HG03060 (cell line): ENCODE measurements around the gene TRMT11.
"Not testable (repeated sequence)": the region's sequence is repeated elsewhere in the genome, so short reads cannot be mapped to it uniquely, and the experiment has no call there.

Experiments
- ATAC-seq: cut with Tn5 transposase; IDR thresholded peaks from one replicate; pipeline ENCODE4 v1.9.1; 2021; ENCODE audit warnings: low read depth, moderate number of reproducible peaks; ENCODE audit not compliant: unreplicated experiment

The TRMT11 gene

GRCh38 chr6:125988280-125988679 is 1.9 kb downstream of the TRMT11 start:
- no peak for ATAC-seq

GRCh38 chr6:125989631-125990030 is 3.3 kb downstream of the TRMT11 start:
- no peak for ATAC-seq

- ATAC-seq = no peak
Observed at GRCh38 chr6:125991653-125992052, 5.3 kb downstream of the TRMT11 start.

- no peak for ATAC-seq
Observed at GRCh38 chr6:125994670-125995488, 8.5 kb downstream of the TRMT11 start.

DNA sequence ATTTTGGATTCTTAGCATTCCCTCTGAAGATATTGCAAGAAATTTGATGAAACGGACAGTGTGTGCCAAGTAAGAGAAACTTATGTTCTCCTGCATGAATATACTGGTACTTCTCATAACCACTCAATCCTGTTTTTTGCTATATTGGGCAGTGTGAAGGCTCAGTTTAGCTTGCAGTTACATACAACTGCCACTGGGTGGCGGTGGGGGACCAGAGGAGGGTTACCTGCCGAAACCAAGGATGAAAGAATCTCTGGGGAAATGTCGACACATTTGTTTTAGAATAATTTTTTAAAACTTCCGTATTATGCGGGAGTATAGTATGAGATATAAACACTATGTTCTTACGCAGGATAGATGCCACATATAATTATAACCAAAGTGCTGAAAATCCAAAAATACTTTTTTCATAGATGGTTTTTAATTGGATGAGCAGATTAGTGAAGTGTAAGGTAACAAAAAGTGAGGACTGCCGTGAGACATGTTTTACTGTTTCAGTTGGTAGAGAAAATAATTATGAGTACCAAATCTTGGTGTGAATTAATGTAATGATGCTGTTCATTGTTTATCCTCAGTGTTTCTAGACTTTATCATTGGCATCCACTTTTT is 9.7 kb downstream of the TRMT11 start:
- peak; percentile 97 for ATAC-seq

DNA sequence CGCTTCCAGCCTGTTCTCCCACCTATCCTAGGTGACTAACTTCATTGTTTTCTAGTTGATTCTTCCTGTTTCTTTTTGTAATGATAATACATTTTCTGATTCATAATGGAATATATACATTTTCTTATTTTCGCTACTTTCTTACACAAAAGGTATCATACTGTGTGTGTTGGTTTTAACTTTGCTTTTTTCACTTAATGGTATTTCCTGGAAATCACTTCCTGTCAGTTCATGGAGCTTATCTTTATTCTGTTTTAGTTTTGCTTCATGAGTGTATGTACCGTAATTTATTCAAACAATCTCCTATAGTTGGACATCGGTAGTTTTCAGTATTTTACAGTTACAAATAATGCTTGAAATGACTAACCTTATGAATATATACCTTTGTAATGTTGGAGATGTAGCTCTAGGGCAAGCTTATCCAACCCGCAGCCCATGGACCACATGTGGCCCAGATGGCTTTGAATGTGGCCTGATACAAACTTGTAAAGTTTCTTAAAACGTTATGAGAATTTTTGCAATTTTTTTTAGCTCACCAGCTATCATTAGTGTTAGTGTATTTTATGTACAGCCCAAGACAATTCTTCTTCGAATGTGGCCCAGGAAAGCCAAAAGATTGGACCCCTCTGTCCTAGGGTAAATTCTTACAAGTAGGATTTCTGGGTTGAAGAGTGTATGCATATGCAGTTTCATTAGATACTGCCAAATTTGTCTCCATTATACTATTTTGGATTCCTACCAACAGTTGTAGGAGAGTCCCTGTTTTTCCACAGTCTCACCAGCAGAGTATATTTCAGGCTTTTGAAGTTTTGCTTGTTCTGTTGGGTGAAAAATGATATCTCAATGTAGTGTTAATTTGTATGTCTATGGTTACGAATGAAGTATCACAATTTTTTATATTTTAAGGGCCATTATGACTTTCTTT is 16.7 kb downstream of the TRMT11 start:
- ATAC-seq = no peak

DNA sequence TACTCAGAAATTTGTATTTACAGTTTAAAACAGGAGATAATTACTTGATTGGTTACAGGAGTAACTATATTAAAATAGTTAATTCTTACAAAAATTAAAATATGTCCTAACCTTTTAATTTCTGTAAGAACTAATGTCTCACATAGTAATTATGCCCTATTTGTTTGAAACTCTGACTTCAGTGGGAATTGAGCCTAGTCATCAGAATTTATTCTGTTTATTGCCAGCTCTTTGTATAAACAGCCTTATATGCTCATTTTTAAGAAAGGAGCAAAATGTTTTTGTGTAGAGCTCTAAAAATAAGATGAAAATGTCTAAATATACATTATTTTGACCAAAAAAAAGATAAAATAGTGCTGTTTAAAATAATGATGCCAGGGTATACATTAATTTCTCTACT is 21.5 kb downstream of the TRMT11 start:
- no peak for ATAC-seq

GRCh38 chr6:126010040-126010439 is 23.7 kb downstream of the TRMT11 start:
- no peak for ATAC-seq

DNA sequence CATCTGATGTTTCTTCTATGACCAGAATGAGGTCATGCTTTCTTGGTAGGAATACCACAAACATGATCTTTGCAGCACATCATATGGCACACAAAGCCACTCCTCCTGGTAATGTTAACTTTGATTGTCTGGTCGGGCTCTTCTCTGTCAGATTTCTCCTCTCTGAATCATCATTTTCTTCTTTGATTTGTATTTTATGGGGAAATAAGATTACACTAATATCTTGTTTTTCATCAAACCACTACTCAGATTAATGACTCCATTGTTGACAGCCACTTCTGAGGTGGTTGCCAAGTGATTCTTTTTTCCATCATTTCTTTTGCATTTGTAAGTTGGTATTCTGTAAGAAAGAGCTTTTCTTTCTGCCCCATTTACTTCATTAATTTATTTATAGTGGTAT is 29.5 kb downstream of the TRMT11 start:
- no peak for ATAC-seq

DNA sequence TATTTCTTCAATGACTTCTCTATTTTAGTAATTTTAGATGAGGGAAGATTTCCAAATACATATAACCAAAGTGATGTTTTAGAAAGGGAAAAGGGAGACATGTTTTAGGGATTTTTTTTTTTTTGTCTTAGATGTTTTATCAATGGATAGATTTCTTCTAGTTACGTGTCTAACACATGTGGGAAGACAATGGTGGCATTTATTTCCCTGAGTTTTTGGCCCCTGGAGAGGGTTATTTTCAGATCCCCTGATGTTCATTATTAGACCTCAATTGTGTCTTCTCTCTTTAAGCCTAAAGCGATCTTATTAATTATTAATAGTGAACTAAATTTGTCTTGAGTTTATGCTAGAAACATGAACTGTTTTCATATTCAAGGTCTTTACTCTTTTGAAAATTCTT is 30.3 kb downstream of the TRMT11 start:
- ATAC-seq = no peak

GRCh38 chr6:126017668-126018067 is 31.3 kb downstream of the TRMT11 start:
- ATAC-seq = no peak

- ATAC-seq = no peak
Observed at GRCh38 chr6:126020305-126021050, 34.1 kb downstream of the TRMT11 start.

GRCh38 chr6:126023474-126023873 is 37.1 kb downstream of the TRMT11 start:
- not testable (repeated sequence) for ATAC-seq

DNA sequence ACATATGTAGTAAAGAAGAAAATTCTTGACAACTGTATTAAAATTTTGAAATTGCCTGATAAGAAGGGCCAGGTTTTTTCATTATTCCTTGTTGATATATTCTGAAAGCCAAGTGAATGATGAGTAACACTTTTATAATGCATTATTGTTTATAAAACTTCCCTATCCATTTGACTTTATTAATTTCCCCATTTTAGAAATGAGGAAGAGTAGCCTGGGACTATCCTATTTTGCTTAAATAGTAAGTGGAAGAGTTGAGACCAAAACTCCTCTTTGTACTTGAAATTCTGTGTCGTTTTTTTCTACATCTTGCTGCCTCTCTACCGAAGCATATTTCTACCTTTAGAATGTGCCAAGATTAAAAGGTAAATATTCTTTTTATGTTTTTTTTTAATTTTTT is 39.7 kb downstream of the TRMT11 start:
- no peak for ATAC-seq

- no peak for ATAC-seq
Observed at GRCh38 chr6:126027601-126028000, 41.3 kb downstream of the TRMT11 start.

GRCh38 chr6:126030045-126030444 is 43.7 kb downstream of the TRMT11 start:
- no peak for ATAC-seq

DNA sequence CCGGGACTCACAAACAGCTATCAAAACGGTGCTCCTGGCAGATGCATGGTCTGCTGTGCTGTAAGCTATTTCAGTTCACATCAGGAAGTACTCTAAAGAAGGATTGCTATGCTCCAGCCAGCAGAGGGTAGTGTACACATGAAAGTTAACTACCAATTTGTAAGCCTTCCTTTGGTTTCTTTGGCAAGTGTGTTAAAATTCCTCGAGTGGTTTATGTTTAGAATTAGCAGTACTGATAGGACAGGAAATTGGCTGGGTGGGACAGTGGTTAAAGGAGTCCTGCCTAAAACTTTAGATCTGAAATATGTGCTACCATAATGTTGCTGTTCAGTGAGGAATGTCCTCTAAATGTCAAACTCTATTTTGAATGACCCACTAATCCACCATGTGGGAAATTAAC is 47.4 kb downstream of the TRMT11 start:
- ATAC-seq = peak; percentile 80

DNA sequence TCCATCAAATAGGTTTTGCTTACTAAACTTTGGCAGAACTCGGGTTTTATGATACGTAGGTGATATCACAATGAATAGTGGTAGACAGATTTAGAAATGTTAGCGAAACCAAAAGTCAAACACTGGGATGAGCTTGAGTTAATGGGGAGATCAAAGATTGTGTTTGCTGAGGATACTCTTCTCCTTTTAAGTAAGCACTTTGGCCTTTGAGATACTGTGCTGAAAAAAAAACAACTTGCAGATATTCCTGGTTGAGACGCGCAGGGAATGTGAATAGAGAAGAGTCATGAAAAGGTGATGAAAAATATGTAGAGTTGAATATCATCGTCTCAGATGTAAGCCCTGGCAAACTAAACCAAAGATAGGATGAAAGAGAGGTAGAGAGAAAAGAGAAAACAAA is 48.3 kb downstream of the TRMT11 start:
- no peak for ATAC-seq

DNA sequence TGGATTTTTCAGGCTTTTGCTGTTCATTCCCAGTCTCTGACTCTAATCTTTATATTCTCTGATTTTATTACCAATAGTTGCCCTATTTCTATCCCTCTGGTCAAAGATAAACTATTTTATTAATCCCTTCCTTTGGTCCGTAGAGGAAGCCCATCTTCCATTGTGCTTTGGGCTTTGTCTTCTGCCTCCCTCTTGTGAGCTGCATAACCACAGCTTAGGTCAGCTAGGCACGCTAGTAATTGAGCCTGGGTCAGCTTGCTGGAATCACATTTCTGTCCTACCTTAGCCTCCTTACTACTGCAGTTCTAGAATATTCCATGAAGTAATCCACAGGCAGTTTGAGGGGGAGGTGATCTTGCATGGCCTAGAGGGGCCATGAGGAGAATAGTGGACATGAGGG is 49.4 kb downstream of the TRMT11 start:
- ATAC-seq = no peak

DNA sequence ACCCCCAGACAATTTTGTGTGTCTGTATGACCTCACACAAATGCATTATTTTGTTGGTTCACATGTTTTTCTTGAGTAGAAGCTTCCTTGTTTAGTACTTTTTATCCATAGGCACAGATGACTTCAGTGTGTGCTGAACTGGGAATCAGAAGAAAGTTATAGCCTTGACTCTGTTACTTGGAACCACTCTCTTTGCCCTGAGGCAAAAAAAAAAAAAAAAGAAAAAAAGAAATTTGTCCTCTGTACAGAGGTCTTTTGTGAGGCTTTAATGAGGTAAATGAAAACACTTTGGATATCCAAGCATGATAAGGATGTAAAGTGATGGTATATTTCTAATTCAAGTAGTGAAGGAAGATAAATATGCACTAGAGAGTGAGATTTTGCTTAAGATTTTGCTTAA is 51.9 kb downstream of the TRMT11 start:
- no peak for ATAC-seq
